ENCODE results near the gene BTBD16. TPM values are rescaled to one million over a fixed set of nuclear protein-coding genes. Genes with fewer than 3 reads are reported as not detected.

The BTBD16 gene
- total and polyA plus RNA-seq, 3 donors from 2014 or later: 4.9 to 21.3 (median 5.3) TPM

DNA sequence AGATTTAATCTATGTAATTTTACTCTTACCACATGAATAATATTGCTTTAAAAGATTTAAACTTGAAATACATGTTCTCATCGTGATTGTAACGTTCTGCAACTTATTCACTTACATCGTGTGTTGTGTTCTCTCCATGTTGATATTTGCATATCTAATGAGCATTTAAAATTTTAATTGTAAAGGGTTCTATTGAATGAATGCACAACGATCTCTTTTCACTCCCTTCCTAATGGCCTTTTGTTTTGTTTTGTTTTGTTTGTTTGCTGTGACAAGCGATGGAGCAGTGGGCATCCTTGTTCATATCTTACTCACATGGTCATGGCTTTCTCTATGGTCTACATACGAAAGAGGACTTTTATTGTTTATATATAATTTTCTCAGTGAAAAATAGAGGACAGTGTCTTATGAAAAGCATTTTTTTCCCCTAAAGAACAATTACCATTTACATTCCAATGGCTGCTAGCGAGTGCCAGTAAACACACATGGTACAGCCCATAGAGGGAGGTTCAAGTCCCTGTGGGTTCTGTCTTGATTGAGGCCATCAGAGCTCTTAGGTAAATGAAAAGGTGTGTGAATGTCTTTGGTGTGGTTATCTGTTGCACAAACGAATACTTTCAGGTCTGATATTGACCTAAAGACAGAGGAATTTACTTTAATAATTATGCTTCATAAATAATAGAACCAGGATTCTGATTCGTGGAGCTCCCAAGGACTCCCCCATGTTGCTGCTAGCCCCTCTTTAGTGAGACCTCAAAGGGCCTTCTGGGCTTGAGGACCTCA lies 32.4 kb downstream of the BTBD16 start:
- DNase-seq: no peak
- no peak overlapping the region for H3K27ac ChIP-seq
- TF ChIP-seq POLR2A (IDR thresholded peaks at IDR 0.05): no peak
- TF ChIP-seq, protein P1, sequence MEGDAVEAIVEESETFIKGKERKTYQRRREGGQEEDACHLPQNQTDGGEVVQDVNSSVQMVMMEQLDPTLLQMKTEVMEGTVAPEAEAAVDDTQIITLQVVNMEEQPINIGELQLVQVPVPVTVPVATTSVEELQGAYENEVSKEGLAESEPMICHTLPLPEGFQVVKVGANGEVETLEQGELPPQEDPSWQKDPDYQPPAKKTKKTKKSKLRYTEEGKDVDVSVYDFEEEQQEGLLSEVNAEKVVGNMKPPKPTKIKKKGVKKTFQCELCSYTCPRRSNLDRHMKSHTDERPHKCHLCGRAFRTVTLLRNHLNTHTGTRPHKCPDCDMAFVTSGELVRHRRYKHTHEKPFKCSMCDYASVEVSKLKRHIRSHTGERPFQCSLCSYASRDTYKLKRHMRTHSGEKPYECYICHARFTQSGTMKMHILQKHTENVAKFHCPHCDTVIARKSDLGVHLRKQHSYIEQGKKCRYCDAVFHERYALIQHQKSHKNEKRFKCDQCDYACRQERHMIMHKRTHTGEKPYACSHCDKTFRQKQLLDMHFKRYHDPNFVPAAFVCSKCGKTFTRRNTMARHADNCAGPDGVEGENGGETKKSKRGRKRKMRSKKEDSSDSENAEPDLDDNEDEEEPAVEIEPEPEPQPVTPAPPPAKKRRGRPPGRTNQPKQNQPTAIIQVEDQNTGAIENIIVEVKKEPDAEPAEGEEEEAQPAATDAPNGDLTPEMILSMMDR (IDR thresholded peaks at IDR 0.05): no peak
- H3K27me3 ChIP-seq: no peaks in the 10 kb centered on the region
- H3K4me1 ChIP-seq: peaks cover 3% of the 10 kb centered on the region
- H3K9me3 ChIP-seq: no peaks in the 10 kb centered on the region
- H3K4me3 ChIP-seq: no peak overlapping the region
- 85 to 87% methylated on average over 9 of the region's 9 CpGs for WGBS, 2 donors
- H3K36me3 ChIP-seq (ENCODE audit: low read depth, missing control alignments): no peaks in the 10 kb centered on the region
- intact Hi-C loops (cut with DNase I; ENCODE audit: low total_unique reads): no loop called here

DNA sequence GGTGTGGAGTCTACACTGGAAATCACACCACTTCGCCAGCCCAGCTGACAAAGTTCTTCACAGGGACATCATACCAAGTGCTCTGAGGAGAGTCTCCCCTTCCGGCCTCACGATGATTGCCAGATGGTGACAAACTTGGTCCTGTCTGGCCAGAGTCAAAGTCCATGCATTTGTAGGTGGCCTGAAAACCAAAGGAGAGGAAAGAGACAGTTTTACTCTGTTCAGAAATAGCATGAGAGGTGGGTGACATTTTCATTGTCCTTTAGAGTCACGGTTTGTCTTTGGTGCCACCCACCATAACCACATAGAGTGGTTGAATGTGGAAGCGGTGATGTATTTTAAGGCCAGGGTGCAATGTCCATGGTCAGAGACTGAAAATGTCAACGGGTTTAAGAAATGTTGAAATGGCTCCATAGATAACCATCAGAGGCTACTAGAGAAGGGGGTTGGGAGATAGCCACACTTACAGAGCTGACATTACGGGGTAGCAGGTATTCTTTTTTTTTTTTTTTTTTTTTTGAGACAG lies 33.0 kb downstream of the BTBD16 start:
- intact Hi-C loops (cut with DNase I; ENCODE audit: low total_unique reads): no loop called here
- H3K36me3 ChIP-seq (ENCODE audit: low read depth, missing control alignments): no peaks in the 10 kb centered on the region
- 94 to 95% methylated on average over 7 of the region's 7 CpGs for WGBS, 2 donors

DNA sequence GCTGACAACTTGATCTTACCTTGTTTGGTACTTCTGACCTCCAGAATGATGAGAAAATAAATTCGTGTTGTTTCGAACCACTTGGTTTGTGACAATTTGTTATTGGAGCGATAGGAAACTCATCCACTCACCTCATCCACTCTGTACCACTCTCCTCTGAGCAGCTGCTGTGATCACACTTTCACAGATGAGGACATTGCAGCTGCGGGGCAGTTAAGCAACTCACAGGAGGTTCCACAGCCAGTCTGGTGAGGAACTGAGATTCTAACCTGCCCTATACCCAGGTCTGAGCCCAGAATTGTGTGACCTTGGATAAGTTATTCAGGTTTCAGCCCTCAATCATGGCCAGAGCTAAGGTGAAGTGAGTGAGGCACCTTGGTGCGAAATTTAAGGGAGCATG lies 35.2 kb downstream of the BTBD16 start:
- Histone ChIP-seq H3K27me3 (no peaks in the 10 kb centered on the region), H3K9me3 (no peaks in the 10 kb centered on the region), H3K4me3 (no peak overlapping the region), H3K4me1 (peaks cover 6% of the 10 kb centered on the region), H3K36me3 (ENCODE audit: low read depth, missing control alignments) (no peaks in the 10 kb centered on the region), H3K27ac (no peak overlapping the region)
- no peak for TF ChIP-seq POLR2A (IDR thresholded peaks at IDR 0.05)
- TF ChIP-seq, protein P1 (IDR thresholded peaks at IDR 0.05): no peak
- no peak for DNase-seq
- WGBS, 2 donors: 92 to 95% methylated on average over 5 of the region's 5 CpGs
- intact Hi-C loops (cut with DNase I; ENCODE audit: low total_unique reads): no loop called here

More for the DNA sequence above, 33.0 kb downstream of the BTBD16 start:
- H3K27ac ChIP-seq: no peak overlapping the region
- no peaks in the 10 kb centered on the region for H3K27me3 ChIP-seq
- no peaks in the 10 kb centered on the region for H3K9me3 ChIP-seq
- TF ChIP-seq POLR2A (IDR thresholded peaks at IDR 0.05): no peak
- TF ChIP-seq, protein P1 (IDR thresholded peaks at IDR 0.05): no peak
- DNase-seq: no peak
- no peak overlapping the region for H3K4me3 ChIP-seq
- H3K4me1 ChIP-seq: peaks cover 6% of the 10 kb centered on the region

DNA sequence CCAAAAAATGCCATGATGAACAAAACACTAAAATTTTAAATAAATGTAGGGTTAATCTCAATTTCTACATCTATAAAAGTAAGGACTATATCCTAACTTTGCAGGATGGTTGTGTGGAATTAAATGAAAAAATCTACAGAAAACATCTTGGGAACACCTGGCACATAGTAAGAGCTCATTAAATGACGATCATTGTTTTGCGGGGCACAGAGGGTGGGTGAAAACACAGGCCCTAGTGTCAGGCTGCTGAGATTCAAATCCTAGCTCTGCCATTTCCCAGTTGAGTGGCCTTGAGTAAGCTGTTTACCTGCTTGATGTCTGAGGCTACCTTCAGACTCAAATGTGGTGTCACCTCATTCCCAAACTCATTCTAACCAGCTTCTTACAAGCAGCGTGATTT lies 35.6 kb downstream of the BTBD16 start:
- no peaks in the 10 kb centered on the region for H3K27me3 ChIP-seq
- DNase-seq: no peak
- no peaks in the 10 kb centered on the region for H3K36me3 ChIP-seq (ENCODE audit: low read depth, missing control alignments)
- TF ChIP-seq, protein P1 (IDR thresholded peaks at IDR 0.05): no peak
- TF ChIP-seq POLR2A (IDR thresholded peaks at IDR 0.05): no peak
- H3K4me3 ChIP-seq: no peak overlapping the region
- 61 to 93% methylated on average over 3 of the region's 3 CpGs for WGBS, 2 donors
- no peak overlapping the region for H3K27ac ChIP-seq
- peaks cover 6% of the 10 kb centered on the region for H3K4me1 ChIP-seq
- intact Hi-C loops (cut with DNase I; ENCODE audit: low total_unique reads): no loop called here
- no peaks in the 10 kb centered on the region for H3K9me3 ChIP-seq

Measured in testis (tissue), 3 donors.